Spleen (tissue), 11 donors: Measurements from ENCODE around the gene SLC25A20. TPM values are rescaled to one million over a fixed set of nuclear protein-coding genes. Genes with fewer than 3 reads are reported as not detected.

Experiments used
- DNase-seq: peaks from one replicate; pipeline ENCODE4 v3.0.0-alpha.2; 2020
- H3K27ac ChIP-seq, 8 donors: fragments of 200-600 bp; sonication (generic) in 7 of 8; 1 replicate in 4 of 8; 2 replicates in 4 of 8; pipeline versions ENCODE4 v1.5.0 to v1.8.0; 2016 to 2021; ENCODE audit warnings: inconsistent platforms in 4 of 8, mild to moderate bottlenecking in 4 of 8, moderate library complexity in 1 of 8
- H3K27me3 ChIP-seq, 7 donors: fragments of 200-600 bp; sonication (generic) in 6 of 7; replicated peaks in 1 of 7; 1 replicate in 4 of 7; 2 replicates in 3 of 7; pipeline versions ENCODE4 v1.5.0 to v1.8.0; 2016 to 2021; ENCODE audit warnings: inconsistent platforms in 3 of 7, mild to moderate bottlenecking in 1 of 7
- H3K36me3 ChIP-seq, 6 donors: fragments of 200-600 bp; sonication (generic) in 5 of 6; 1 replicate in 4 of 6; 2 replicates in 2 of 6; pipeline versions ENCODE4 v1.5.0 to v1.8.0; 2016 to 2021; ENCODE audit warnings: inconsistent platforms in 2 of 6
- H3K4me1 ChIP-seq, 6 donors: fragments of 200-600 bp; sonication (generic) in 5 of 6; 1 replicate in 3 of 6; 2 replicates in 3 of 6; pipeline versions ENCODE4 v1.5.0 to v1.8.0; 2016 to 2021; ENCODE audit warnings: inconsistent platforms in 3 of 6
- H3K4me3 ChIP-seq, 8 donors: fragments of 200-600 bp; sonication (generic) in 7 of 8; 1 replicate in 4 of 8; 2 replicates in 4 of 8; pipeline versions ENCODE4 v1.5.0 to v1.8.0; 2016 to 2021; ENCODE audit warnings: inconsistent platforms in 4 of 8, mild to moderate bottlenecking in 4 of 8, moderate library complexity in 2 of 8
- H3K9me3 ChIP-seq, 8 donors: fragments of 200-600 bp; sonication (generic) in 7 of 8; 1 replicate in 4 of 8; 2 replicates in 4 of 8; pipeline versions ENCODE4 v1.5.0 to v1.8.0; 2016 to 2021; ENCODE audit warnings: inconsistent platforms in 4 of 8
- POLR2A ChIP-seq, 3 donors: fragments of 450-650 bp; IDR thresholded peaks; one replicate each; pipeline ENCODE4 v1.5.1; 2017; ENCODE audit warnings: antibody characterized with exemption in 3 of 3, mild to moderate bottlenecking in 1 of 3
- POLR2AphosphoS5 ChIP-seq, 3 donors: sonication (generic); formaldehyde crosslinking; IDR thresholded peaks; one replicate each; pipeline ENCODE4 v1.5.1; 2017; ENCODE audit warnings: antibody characterized with exemption in 3 of 3
- WGBS, 5 donors: extraction: QIAGEN DNeasy Blood & Tissue Kit in 3 of 5; methylation state at CpG; one replicate each; pipeline versions ENCODE4 v1.1.5 to v1.1.7; 2013 to 2018; 5-methylcytosine and 5-hydroxymethylcytosine counted together
- intact Hi-C: fragments of 100-400 bp; cut with DNase I; formaldehyde crosslinking; loops from one replicate; pipeline ENCODE4 v1.15.0; 2023; ENCODE audit warnings: low total_unique reads
- polyA plus RNA-seq, 3 donors: library from polyadenylated mRNA; stranded (reverse); fragments of 200-250 nt; gene quantifications; one replicate each; pipeline ENCODE4 v1.2.1, GENCODE V29; 2013
- total RNA-seq, 7 donors: library from RNA; depleted of rRNA in 3 of 7; stranded (reverse); fragments of >200 nt in 3 of 7; fragmentation: NEBNext Ultra II Directional in 4 of 7; extraction: Animal tissue kit (Norgen Biotek cat#: 25700) in 4 of 7; gene quantifications; one replicate each; pipeline versions ENCODE4 v1.1.0 to v1.2.1, GENCODE V29; 2016 to 2021
- TF ChIP-seq, protein P1 (sequence below), 11 experiments: fragments of 200-600 bp in 7 of 11; fragments of 450-650 bp in 4 of 11; sonication (generic) in 4 of 11; IDR thresholded peaks in 8 of 11; conservative IDR thresholded peaks in 3 of 11; 1 replicate in 7 of 11; 2 replicates in 4 of 11; pipeline versions ENCODE4 v1.4.0 to v1.8.0; 2016 to 2021; ENCODE audit warnings: antibody characterized with exemption in 11 of 11, inconsistent platforms in 4 of 11, mild to moderate bottlenecking in 1 of 11
- donor health status: healthy with polysubstance abuse.
- donor health status: DM: no; HTN: no; CAD: no; lungs with moderate emphysema.
- donor health status: DM: no; HTN: no; CAD: no.
- donor health status: Bipolar disorder and iron deficiency.
- donor health status: healthy.
- donor health status: DM: no; HTN: no; CAD: no.
- donor health status: DM: yes; HTN: yes; CAD: no.

The SLC25A20 gene
- total and polyA plus RNA-seq, 10 donors: 13.0 to 51.2 (median 24.4) TPM

DNA sequence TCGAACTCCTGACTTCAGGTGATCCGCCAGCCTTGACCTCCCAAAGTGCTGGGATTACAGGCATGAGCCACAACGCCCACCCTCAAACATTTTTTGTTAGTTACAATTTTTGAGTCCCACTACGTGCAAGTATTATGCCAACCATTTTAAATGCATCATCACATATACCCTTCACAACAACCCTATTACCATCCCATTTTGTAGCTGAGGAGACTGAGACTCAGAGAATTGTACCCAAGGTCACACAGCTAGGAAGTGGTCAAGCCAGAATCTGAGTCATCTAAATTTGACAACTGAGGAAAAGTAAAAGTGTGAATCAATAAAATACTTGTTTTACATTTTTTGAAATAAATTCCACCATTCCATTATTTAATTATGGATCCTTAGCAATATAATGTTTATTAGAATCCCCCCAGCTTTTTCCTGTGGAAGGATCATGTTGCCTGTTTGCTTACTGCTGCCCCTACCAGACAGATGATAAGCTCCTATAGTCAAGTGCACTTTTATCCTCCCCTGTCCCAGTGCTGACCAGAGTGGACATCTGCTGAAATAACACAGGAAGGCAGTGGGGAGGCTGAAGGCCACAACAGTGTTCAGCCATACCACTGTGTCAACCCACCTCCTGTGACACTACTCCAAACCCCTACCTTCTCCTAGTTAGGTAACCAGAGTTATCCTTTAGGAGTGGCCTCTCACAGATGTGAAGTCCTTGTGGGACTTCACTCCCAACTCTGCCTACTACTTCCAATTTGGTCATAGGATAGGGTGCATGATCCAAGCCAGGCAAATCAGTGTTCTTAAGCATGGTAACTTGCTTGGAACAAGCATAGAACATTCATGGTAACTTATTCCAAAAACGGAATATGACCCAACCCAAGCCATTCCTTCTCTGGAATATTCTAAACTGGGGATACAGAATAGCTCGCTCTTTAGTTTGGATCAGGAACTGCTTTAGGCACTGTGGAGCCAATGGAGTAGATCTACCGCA is 79.2 kb downstream of the SLC25A20 start:
- intact Hi-C loops: no loop called here

DNA sequence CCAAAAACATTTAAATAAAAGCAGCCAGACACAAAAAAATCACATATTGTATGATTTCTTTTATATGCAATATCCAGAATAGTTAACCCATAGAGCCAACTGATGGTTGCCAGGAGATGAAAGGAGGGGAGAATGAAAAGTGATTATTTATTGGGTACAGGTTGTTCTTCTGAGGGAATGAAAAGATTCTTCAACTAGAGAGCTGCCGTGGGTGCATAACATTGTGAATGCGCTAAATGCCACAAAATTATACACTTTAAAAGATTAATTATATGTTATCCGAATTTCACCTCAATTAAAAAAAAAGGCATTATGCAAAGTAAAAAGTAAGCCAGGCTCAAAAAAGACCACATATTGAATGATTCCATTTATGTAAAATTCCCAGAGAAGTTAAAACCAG is 87.2 kb downstream of the SLC25A20 start:
- Histone ChIP-seq H3K9me3 (no peaks in the 10 kb centered on the region), H3K27ac (peak overlapping the region in 6 of 8 donors; percentile 58 to 86 (median 78)), H3K36me3 (no peaks in the 10 kb centered on the region), H3K4me1 (peaks cover 0 to 62% (median 20%) of the 10 kb centered on the region in 6 donors), H3K27me3 (no peaks in the 10 kb centered on the region), H3K4me3 (no peak overlapping the region)
- intact Hi-C loops: no loop called here
- 74 to 98% (median 91%) methylated on average over 3 of the region's 3 CpGs for WGBS, 5 donors
- TF ChIP-seq POLR2AphosphoS5 (IDR thresholded peaks at IDR 0.05) (no peak), POLR2A (IDR thresholded peaks at IDR 0.05) (no peak)
- TF ChIP-seq, protein P1, sequence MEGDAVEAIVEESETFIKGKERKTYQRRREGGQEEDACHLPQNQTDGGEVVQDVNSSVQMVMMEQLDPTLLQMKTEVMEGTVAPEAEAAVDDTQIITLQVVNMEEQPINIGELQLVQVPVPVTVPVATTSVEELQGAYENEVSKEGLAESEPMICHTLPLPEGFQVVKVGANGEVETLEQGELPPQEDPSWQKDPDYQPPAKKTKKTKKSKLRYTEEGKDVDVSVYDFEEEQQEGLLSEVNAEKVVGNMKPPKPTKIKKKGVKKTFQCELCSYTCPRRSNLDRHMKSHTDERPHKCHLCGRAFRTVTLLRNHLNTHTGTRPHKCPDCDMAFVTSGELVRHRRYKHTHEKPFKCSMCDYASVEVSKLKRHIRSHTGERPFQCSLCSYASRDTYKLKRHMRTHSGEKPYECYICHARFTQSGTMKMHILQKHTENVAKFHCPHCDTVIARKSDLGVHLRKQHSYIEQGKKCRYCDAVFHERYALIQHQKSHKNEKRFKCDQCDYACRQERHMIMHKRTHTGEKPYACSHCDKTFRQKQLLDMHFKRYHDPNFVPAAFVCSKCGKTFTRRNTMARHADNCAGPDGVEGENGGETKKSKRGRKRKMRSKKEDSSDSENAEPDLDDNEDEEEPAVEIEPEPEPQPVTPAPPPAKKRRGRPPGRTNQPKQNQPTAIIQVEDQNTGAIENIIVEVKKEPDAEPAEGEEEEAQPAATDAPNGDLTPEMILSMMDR (IDR thresholded peaks at IDR 0.05 in 8 of 11, conservative IDR thresholded peaks at IDR 0.05 in 3 of 11): no peak
- DNase-seq: no peak

More for the DNA sequence above, 79.2 kb downstream of the SLC25A20 start:
- 93 to 98% (median 96%) methylated on average over 7 of the region's 7 CpGs for WGBS, 5 donors
- peaks cover 0 to 40% (median 8%) of the 10 kb centered on the region in 6 donors for H3K4me1 ChIP-seq
- H3K36me3 ChIP-seq: no peaks in the 10 kb centered on the region
- H3K4me3 ChIP-seq: no peak overlapping the region
- no peaks in the 10 kb centered on the region for H3K27me3 ChIP-seq
- no peak overlapping the region for H3K27ac ChIP-seq
- TF ChIP-seq POLR2A (IDR thresholded peaks at IDR 0.05): no peak
- TF ChIP-seq, protein P1 (IDR thresholded peaks at IDR 0.05 in 8 of 11, conservative IDR thresholded peaks at IDR 0.05 in 3 of 11): no peak
- no peak for TF ChIP-seq POLR2AphosphoS5 (IDR thresholded peaks at IDR 0.05)
- no peaks in the 10 kb centered on the region for H3K9me3 ChIP-seq
- no peak for DNase-seq

Other genes starting within 250 kb of the SLC25A20 start
- 1 to 10 TPM in 6 of 7 donors, under 1 TPM in 1; 0.56 to 2.7 (median 1.8) TPM for gene CELSR3, start 236.0 kb downstream of the SLC25A20 start, total RNA-seq
- gene CELSR3, start 236.0 kb downstream of the SLC25A20 start, polyA plus RNA-seq: 1 to 10 TPM in 2 of 3 donors, under 1 TPM in 1; 0.89 to 2.5 (median 2.0) TPM
- gene NCKIPSD, start 213.0 kb downstream of the SLC25A20 start, total RNA-seq: 10 to 100 TPM; 13.5 to 33.9 (median 19.9) TPM
- gene NCKIPSD, start 213.0 kb downstream of the SLC25A20 start, polyA plus RNA-seq: 10 to 100 TPM in 1 of 3 donors, 1 to 10 TPM in 2; 5.9 to 10.3 (median 6.3) TPM
- 100 to 1,000 TPM in 1 of 7 donors, 10 to 100 TPM in 6; 62.1 to 105 (median 74.8) TPM for gene IP6K2, start 181.7 kb downstream of the SLC25A20 start, total RNA-seq
- 10 to 100 TPM; 64.8 to 81.5 (median 79.1) TPM for gene IP6K2, start 181.7 kb downstream of the SLC25A20 start, polyA plus RNA-seq
- gene PRKAR2A, start 51.0 kb downstream of the SLC25A20 start, total RNA-seq: 10 to 100 TPM; 15.3 to 38.5 (median 26.3) TPM
- gene PRKAR2A, start 51.0 kb downstream of the SLC25A20 start, polyA plus RNA-seq: 1 to 10 TPM; 4.8 to 8.3 (median 5.0) TPM
- 100 to 1,000 TPM in 4 of 7 donors, 10 to 100 TPM in 3; 92.3 to 112 (median 101) TPM for gene ARIH2, start 20.0 kb upstream of the SLC25A20 start, total RNA-seq
- 10 to 100 TPM; 25.2 to 53.3 (median 32.3) TPM for gene ARIH2, start 20.0 kb upstream of the SLC25A20 start, polyA plus RNA-seq
- 10 to 100 TPM; 27.3 to 49.3 (median 32.6) TPM for gene P4HTM, start 91.4 kb upstream of the SLC25A20 start, total RNA-seq
- gene P4HTM, start 91.4 kb upstream of the SLC25A20 start, polyA plus RNA-seq: 10 to 100 TPM; 20.8 to 37.2 (median 25.7) TPM
- gene WDR6, start 108.5 kb upstream of the SLC25A20 start, total RNA-seq: 100 to 1,000 TPM; 109 to 171 (median 141) TPM
- 100 to 1,000 TPM in 2 of 3 donors, 10 to 100 TPM in 1; 96.9 to 169 (median 161) TPM for gene WDR6, start 108.5 kb upstream of the SLC25A20 start, polyA plus RNA-seq
- 10 to 100 TPM; 16.4 to 27.5 (median 22.3) TPM for gene DALRD3, start 119.7 kb upstream of the SLC25A20 start, total RNA-seq
- 10 to 100 TPM; 28.5 to 32.0 (median 30.1) TPM for gene DALRD3, start 119.7 kb upstream of the SLC25A20 start, polyA plus RNA-seq
- gene NDUFAF3, start 123.2 kb upstream of the SLC25A20 start, total RNA-seq: 10 to 100 TPM; 63.8 to 98.5 (median 80.1) TPM
- gene NDUFAF3, start 123.2 kb upstream of the SLC25A20 start, polyA plus RNA-seq: 10 to 100 TPM; 69.1 to 88.4 (median 77.4) TPM
- gene IMPDH2, start 130.5 kb upstream of the SLC25A20 start, total RNA-seq: 100 to 1,000 TPM in 2 of 7 donors, 10 to 100 TPM in 5; 84.4 to 104 (median 90.8) TPM
- 100 to 1,000 TPM in 2 of 3 donors, 10 to 100 TPM in 1; 99.2 to 127 (median 102) TPM for gene IMPDH2, start 130.5 kb upstream of the SLC25A20 start, polyA plus RNA-seq
- gene QRICH1, start 195.2 kb upstream of the SLC25A20 start, total RNA-seq: 100 to 1,000 TPM in 5 of 7 donors, 10 to 100 TPM in 2; 88.2 to 127 (median 105) TPM
- gene QRICH1, start 195.2 kb upstream of the SLC25A20 start, polyA plus RNA-seq: 10 to 100 TPM; 35.9 to 48.4 (median 47.6) TPM
- gene QARS1, start 205.9 kb upstream of the SLC25A20 start, total RNA-seq: 100 to 1,000 TPM; 174 to 238 (median 212) TPM
- 100 to 1,000 TPM; 206 to 329 (median 239) TPM for gene QARS1, start 205.9 kb upstream of the SLC25A20 start, polyA plus RNA-seq
- 100 to 1,000 TPM in 2 of 7 donors, 10 to 100 TPM in 5; 59.5 to 108 (median 64.8) TPM for gene USP19, start 221.9 kb upstream of the SLC25A20 start, total RNA-seq
- gene USP19, start 221.9 kb upstream of the SLC25A20 start, polyA plus RNA-seq: 10 to 100 TPM; 14.1 to 26.7 (median 17.2) TPM
- 100 to 1,000 TPM; 168 to 331 (median 284) TPM for gene LAMB2, start 234.2 kb upstream of the SLC25A20 start, total RNA-seq
- 100 to 1,000 TPM in 2 of 3 donors, 10 to 100 TPM in 1; 97.7 to 376 (median 264) TPM for gene LAMB2, start 234.2 kb upstream of the SLC25A20 start, polyA plus RNA-seq